ENCODE data around the gene SHROOM2.

- TF ChIP-seq CTCF (conservative IDR thresholded peaks at IDR 0.05 in 1 of 2, IDR thresholded peaks at IDR 0.05 in 1 of 2; ENCODE audit: low read depth in 1 of 2, low read length in 2 of 2) (no peak), EZH2 (IDR thresholded peaks at IDR 0.05; ENCODE audit: low read length, missing control alignments) (no peak)
These were observed 48.1 kb upstream of the SHROOM2 start for GRCh38 chrX:9738151-9738550.
